Measurements from ENCODE around the gene MPRIP.

MPRIP gene

GRCh38 chr17:17186051-17186450 lies 143.8 kb downstream of the MPRIP start:
- no peak for TF ChIP-seq EZH2 (IDR thresholded peaks at IDR 0.05; ENCODE audit: borderline replicate concordance, low read depth, low read length, severe bottlenecking)
- no peak for TF ChIP-seq CTCF (IDR thresholded peaks at IDR 0.05; ENCODE audit: borderline replicate concordance, extremely low read depth, low read length, poor library complexity, severe bottlenecking)
- ATAC-seq (ENCODE audit: insufficient read depth, low read depth) = no peak
- H3K9ac ChIP-seq (ENCODE audit: low read depth, low read length) = no peak overlapping the region
- no peak overlapping the region for H3K4me2 ChIP-seq (ENCODE audit: insufficient read depth, low read length)
- H3K9me3 ChIP-seq (ENCODE audit: insufficient read depth, low read length, severe bottlenecking) = no peaks in the 10 kb centered on the region
- DNase-seq = no peak
- no peak overlapping the region for H3K27ac ChIP-seq (ENCODE audit: low read length)
- no peaks in the 10 kb centered on the region for H3K27me3 ChIP-seq (ENCODE audit: insufficient read depth, low read length, poor library complexity)
- H3K36me3 ChIP-seq (ENCODE audit: insufficient read depth, low read length) = peaks cover 69% of the 10 kb centered on the region
- no peak overlapping the region for H3K4me3 ChIP-seq (ENCODE audit: low read depth in 1 of 2, low read length in 2 of 2)
- peaks cover 2% of the 10 kb centered on the region; the same call in 1 of the 2 replicates for H4K20me1 ChIP-seq (ENCODE audit: insufficient read depth, low read length)
- H2AFZ ChIP-seq (ENCODE audit: low read depth, low read length) = no peak overlapping the region
- H3K79me2 ChIP-seq (ENCODE audit: insufficient read depth, low read length) = no peaks in the 10 kb centered on the region
- H3K4me1 ChIP-seq (ENCODE audit: insufficient read depth, low read length) = no peaks in the 10 kb centered on the region

DNA sequence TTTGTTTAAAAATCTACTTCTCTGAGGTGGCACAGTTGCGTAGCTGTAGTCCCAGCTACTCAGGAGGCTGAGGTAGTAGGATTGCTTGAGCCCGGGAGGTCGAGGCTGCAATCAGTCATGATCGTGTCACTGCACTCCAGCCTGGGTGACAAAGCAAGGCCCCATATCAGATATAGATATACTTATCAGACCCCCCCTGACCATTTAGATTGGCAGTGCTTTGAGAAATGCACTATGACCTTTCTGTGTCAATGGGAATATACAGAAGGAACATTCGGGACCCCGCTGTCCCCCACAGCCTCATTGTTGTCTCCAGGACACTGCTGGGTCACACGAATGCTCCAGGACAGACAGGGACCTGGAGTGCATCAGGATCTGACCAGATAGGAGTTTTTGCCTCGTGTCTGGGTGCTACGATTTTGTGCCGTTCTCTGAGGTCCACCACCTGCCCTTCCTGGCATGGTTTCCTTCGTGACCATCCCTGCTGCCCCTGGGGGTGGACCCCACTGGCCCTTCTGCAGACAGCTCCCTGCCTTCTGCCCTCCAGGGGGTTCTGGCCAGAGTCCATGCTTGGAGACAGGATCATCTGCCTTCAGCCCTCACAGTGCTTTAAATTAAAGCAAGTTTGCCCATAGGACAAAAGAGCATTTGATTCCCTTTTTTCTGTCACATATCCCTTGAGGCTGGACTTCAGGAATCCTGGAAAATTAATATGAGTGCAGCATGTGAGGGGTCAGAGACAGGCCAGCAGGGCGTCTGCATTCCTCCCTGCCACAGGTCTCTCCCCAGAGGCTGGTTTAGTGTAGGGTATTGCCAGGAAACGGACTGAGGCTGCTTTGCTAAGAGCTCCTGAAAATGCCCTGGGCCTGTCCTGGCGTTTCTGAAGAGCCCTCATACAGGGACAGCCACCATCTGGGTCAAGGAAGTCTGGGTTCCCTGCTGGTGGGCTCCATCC lies 144.6 kb downstream of the MPRIP start:
- Histone ChIP-seq H3K4me1 (ENCODE audit: insufficient read depth, low read length) (no peaks in the 10 kb centered on the region), H3K9ac (ENCODE audit: low read depth, low read length) (no peak overlapping the region), H3K27me3 (ENCODE audit: insufficient read depth, low read length, poor library complexity) (no peaks in the 10 kb centered on the region), H4K20me1 (ENCODE audit: insufficient read depth, low read length) (peaks cover 2% of the 10 kb centered on the region; the same call in 1 of the 2 replicates), H3K4me3 (ENCODE audit: low read depth in 1 of 2, low read length in 2 of 2) (no peak overlapping the region), H3K36me3 (ENCODE audit: insufficient read depth, low read length) (peaks cover 66% of the 10 kb centered on the region), H3K79me2 (ENCODE audit: insufficient read depth, low read length) (no peaks in the 10 kb centered on the region), H3K4me2 (ENCODE audit: insufficient read depth, low read length) (no peak overlapping the region), H3K27ac (ENCODE audit: low read length) (no peak overlapping the region), H3K9me3 (ENCODE audit: insufficient read depth, low read length, severe bottlenecking) (no peaks in the 10 kb centered on the region), H2AFZ (ENCODE audit: low read depth, low read length) (no peak overlapping the region)
- TF ChIP-seq EZH2 (IDR thresholded peaks at IDR 0.05; ENCODE audit: borderline replicate concordance, low read depth, low read length, severe bottlenecking) = no peak
- TF ChIP-seq CTCF (IDR thresholded peaks at IDR 0.05; ENCODE audit: borderline replicate concordance, extremely low read depth, low read length, poor library complexity, severe bottlenecking) = no peak
- no peak for DNase-seq
- no peak for ATAC-seq (ENCODE audit: insufficient read depth, low read depth)

- Histone ChIP-seq H3K79me2 (ENCODE audit: insufficient read depth, low read length) (no peaks in the 10 kb centered on the region), H3K9ac (ENCODE audit: low read depth, low read length) (no peak overlapping the region), H3K4me2 (ENCODE audit: insufficient read depth, low read length) (no peak overlapping the region), H3K9me3 (ENCODE audit: insufficient read depth, low read length, severe bottlenecking) (no peaks in the 10 kb centered on the region), H3K27me3 (ENCODE audit: insufficient read depth, low read length, poor library complexity) (no peaks in the 10 kb centered on the region), H2AFZ (ENCODE audit: low read depth, low read length) (no peak overlapping the region), H3K4me1 (ENCODE audit: insufficient read depth, low read length) (no peaks in the 10 kb centered on the region), H4K20me1 (ENCODE audit: insufficient read depth, low read length) (peaks cover 2% of the 10 kb centered on the region; the same call in 1 of the 2 replicates), H3K27ac (ENCODE audit: low read length) (no peak overlapping the region), H3K4me3 (ENCODE audit: low read depth in 1 of 2, low read length in 2 of 2) (no peak overlapping the region), H3K36me3 (ENCODE audit: insufficient read depth, low read length) (peaks cover 52% of the 10 kb centered on the region)
- TF ChIP-seq CTCF (IDR thresholded peaks at IDR 0.05; ENCODE audit: borderline replicate concordance, extremely low read depth, low read length, poor library complexity, severe bottlenecking) = no peak
- DNase-seq (no peak), ATAC-seq (ENCODE audit: insufficient read depth, low read depth) (no peak)
Measured at GRCh38 chr17:17188586-17188985, 146.3 kb downstream of the MPRIP start.

Data from DND-41 (cell line).